ES-I3 (cell line): ENCODE measurements around the gene MED26.
"Not testable (repeated sequence)": the region's sequence is repeated elsewhere in the genome, so short reads cannot be mapped to it uniquely, and the experiment has no call there.

Experiments
- H3K36me3 ChIP-seq: 2 replicates; pipeline ENCODE4 v1.6.1; 2013; ENCODE audit warnings: mild to moderate bottlenecking, low read length, control low read depth, moderate library complexity; ENCODE audit not compliant: insufficient read depth
- H3K4me1 ChIP-seq: 2 replicates; pipeline ENCODE4 v1.6.1; 2013; ENCODE audit warnings: mild to moderate bottlenecking, control low read depth, low read length; ENCODE audit not compliant: insufficient read depth
- H3K9ac ChIP-seq: 2 replicates; pipeline ENCODE4 v1.6.1; 2013; ENCODE audit warnings: low read depth, mild to moderate bottlenecking, low read length, moderate library complexity
- H3K9me3 ChIP-seq: 2 replicates; pipeline ENCODE4 v1.6.1; 2013; ENCODE audit warnings: mild to moderate bottlenecking, low read length, moderate library complexity; ENCODE audit not compliant: control insufficient read depth, insufficient read depth

The MED26 gene, protein sequence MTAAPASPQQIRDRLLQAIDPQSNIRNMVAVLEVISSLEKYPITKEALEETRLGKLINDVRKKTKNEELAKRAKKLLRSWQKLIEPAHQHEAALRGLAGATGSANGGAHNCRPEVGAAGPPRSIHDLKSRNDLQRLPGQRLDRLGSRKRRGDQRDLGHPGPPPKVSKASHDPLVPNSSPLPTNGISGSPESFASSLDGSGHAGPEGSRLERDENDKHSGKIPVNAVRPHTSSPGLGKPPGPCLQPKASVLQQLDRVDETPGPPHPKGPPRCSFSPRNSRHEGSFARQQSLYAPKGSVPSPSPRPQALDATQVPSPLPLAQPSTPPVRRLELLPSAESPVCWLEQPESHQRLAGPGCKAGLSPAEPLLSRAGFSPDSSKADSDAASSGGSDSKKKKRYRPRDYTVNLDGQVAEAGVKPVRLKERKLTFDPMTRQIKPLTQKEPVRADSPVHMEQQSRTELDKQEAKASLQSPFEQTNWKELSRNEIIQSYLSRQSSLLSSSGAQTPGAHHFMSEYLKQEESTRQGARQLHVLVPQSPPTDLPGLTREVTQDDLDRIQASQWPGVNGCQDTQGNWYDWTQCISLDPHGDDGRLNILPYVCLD

DNA sequence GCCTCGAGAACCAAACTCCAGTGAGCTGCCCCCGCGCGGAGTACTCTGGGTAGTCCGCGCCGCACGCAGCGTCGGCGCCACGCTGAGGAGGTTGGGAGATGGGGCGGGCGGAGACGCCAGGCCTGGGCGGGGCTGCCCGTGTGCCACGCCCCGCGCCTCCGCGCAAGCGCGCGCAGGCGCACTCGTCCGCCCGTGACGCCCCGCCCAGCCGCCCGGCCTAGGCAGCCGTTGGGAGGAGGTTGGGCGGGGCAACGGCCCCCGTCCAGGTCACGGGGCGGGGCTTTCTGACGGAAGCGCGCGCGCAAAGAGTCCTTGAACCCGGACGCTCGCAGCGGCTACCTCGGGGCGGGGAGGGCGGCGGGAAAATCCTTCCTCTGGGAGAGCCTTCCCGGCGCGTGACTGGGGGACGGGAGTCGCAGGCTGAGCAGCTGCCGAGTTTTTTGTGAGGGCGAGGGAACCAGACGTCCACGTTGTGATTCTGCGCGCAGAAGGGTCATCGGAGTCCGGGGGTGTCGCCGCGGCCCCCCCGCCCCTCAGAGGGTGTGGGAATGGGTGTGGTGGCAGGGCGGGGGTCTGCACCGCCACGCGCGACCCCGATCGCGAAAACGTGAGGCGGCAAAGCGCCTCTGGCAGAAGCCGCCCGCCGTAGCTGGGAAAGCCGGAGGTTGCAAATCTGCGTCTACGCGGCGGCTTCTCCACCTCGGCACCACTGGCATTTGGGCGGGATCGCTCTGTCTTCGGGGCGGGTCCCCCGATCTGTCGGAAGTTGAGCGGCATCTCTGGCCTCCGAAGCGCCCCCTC lies at the start of gene MED26:
MED26 (minus strand) TSS at position 22 of the 801 bp plus-strand sequence. CDS start 261 bp downstream, outside the sequence.
- H3K9ac ChIP-seq, result peak within 1 kb of the TSS; percentile 89
- no peaks in the 10 kb centered on the region for H3K9me3 ChIP-seq
- H3K4me1 ChIP-seq, result peaks cover 29% of the 10 kb centered on the region
- H3K36me3 ChIP-seq, result peaks cover 5% of the 10 kb centered on the region

DNA sequence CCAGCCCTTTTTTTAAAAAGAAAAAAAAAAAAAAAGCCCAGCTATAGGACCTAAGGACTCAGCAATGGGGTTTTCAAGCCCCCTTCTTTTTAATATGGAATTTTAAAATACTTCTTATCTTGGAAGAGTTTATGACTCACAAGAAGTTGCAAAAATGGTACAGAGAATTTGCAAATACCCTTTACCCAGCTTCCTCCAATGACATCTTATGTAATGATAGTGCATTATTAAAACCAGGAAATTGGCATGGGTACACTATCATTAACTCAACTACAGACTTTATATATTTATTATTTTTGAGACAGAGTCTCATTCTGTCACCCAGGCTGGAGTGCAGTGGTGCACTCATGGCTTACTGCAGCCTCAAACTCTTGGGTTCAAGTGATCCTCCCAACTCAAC lies 49.1 kb upstream of the MED26 start:
- Histone ChIP-seq H3K4me1 (no peaks in the 10 kb centered on the region), H3K9ac (no peak overlapping the region), H3K9me3 (no peaks in the 10 kb centered on the region), H3K36me3 (peaks cover 2% of the 10 kb centered on the region; the same call in 1 of the 2 replicates)

DNA sequence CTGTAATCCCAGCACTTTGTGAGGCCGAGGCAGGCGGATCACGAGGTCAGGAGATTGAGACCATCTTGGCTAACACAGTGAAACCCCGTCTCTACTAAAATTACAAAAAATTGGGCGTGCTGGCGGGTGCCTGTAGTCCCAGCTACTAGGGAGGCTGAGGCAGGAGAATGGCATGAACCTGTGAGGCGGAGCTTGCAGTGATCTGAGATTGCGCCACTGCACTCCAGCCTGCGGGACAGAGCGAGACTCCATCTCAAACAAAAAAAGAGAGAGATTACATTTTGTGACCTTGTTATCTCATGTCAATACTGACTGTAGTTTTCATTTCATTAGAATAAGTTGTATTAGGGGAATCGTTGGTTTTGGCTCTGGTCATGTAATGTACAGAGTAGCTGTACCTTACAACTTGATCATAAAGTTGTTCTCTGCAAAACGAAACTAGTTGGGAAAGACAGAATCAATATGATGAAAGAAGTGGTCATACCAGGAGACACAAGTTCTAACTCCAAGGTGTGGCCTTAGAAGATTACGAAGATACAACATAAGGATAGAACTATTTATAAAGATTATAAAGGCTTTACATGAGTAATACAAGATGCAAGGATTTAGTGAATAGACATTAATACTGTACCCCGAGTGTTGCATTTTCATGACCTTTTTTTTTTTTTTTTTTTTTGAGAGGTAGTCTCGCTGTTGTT lies 48.2 kb upstream of the MED26 start:
- Histone ChIP-seq H3K4me1 (no peaks in the 10 kb centered on the region), H3K9me3 (no peaks in the 10 kb centered on the region), H3K36me3 (no peaks in the 10 kb centered on the region), H3K9ac (no peak overlapping the region)

DNA sequence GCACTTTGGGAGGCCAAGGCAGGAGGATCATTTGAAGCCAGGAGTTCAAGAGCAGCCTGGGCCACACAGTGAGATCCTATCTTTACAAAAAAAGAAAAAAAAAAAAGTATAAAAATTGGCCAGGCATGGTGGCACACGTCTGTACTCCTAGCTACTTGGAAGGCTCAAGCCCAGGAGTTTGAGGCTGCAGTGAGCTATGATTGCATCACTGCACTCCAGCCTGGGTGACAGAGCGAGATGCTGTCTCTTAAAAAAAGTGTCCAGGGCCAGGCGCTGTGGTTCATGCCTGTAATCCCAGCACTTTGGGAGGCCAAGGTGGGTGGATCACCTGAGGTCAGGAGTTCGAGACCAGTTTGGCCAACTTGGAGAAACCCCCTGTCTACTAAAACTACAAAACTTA lies 45.8 kb upstream of the MED26 start:
- not testable (repeated sequence) for H3K9me3 ChIP-seq, H3K9ac ChIP-seq, H3K36me3 ChIP-seq

DNA sequence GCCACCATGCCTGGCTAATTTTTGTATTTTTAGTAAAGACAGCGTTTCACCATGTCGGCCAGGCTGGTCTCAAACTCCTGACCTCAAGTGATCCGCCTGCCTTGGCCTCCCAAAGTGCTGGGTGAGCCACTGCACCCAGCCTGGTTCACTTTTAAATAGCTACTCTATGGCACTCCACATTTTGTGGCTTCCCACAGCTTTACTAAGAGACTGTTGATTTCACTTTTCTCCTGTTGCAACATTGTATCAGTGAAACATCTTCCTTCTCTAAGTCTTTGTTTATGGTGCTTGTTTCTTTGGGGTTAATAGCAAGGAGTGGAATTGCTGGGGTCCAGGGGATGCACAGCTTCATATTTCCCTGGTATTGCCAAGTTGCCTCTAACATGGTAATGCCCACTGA lies 45.2 kb upstream of the MED26 start:
- no peak overlapping the region for H3K9ac ChIP-seq

More for the DNA sequence above, 45.8 kb upstream of the MED26 start:
- not testable (repeated sequence) for H3K4me1 ChIP-seq

DNA sequence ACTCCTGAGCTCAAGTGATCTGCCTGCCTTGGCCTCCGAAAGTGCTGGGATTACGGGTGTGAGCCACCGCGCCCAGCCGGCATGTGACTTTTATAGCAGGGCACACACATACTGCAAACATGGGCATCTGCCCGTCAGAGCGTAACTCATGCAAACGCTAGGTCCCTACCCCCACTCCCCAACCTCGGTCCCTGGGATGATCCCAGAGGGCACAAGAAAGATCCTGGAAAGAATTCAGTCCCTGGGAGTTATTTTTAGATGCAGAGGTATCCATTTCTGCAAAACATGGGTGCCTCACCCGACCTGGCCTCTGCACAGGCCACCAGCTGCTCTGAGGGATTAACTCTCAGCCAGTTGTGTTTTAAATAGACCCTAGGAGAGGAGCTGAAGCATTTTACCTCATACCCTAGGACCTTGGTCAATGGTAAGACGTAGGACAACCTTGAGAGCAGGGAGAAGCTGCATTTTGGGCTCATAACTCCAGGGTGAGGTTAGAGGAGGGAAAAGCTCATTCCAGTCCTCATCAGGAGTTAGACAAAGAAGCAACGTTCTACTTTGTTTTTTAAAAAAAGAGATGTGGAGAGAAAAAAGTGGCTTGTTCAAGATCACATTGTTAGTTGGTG lies 43.8 kb upstream of the MED26 start:
- Histone ChIP-seq H3K36me3 (no peaks in the 10 kb centered on the region), H3K9me3 (no peaks in the 10 kb centered on the region), H3K9ac (no peak overlapping the region), H3K4me1 (no peaks in the 10 kb centered on the region)

More for the DNA sequence above, 45.2 kb upstream of the MED26 start:
- no peaks in the 10 kb centered on the region for H3K9me3 ChIP-seq
- H3K4me1 ChIP-seq, result no peaks in the 10 kb centered on the region
- no peaks in the 10 kb centered on the region for H3K36me3 ChIP-seq

DNA sequence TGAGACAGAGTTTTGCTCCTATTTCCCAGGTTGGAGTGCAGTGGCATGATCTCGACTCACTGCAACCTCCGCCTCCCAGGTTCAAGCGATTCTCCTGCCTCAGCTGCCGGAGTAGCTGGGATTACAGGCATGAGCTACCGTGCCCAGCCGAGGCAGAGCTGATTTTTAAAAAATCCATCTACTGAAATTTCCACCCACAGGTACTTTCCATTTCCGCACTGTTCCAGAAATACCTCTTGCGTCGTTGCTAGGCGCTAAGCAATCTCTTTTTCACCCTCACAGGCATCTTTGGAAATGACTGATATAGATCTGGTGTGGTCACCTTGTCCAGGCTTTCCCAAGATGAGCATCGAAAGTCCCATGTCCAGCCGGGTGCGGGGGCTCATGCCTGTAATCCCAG lies 42.3 kb upstream of the MED26 start:
- H3K4me1 ChIP-seq, result no peaks in the 10 kb centered on the region
- H3K9me3 ChIP-seq, result no peaks in the 10 kb centered on the region
- no peaks in the 10 kb centered on the region for H3K36me3 ChIP-seq
- no peak overlapping the region for H3K9ac ChIP-seq

DNA sequence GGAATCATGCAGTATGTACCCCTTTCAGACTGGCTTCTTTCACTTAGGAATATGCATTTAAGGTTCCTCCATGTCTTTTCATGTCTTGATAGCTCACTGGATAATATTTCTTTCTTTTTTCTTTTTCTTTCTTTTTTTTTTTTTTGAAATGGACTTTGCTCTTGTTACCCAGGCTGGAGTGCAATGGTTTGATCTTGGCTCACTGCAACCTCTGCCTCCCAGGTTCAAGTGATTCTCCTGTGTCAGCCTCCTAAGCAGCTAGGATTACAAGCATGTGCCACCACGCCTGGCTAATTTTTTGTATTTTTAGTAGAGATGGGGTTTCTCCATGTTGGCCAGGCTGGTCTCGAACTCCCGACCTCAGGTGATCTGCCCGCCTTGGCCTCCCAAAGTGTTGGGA lies 40.7 kb upstream of the MED26 start:
- H3K36me3 ChIP-seq, H3K9me3 ChIP-seq, H3K9ac ChIP-seq, H3K4me1 ChIP-seq: not testable (repeated sequence)

DNA sequence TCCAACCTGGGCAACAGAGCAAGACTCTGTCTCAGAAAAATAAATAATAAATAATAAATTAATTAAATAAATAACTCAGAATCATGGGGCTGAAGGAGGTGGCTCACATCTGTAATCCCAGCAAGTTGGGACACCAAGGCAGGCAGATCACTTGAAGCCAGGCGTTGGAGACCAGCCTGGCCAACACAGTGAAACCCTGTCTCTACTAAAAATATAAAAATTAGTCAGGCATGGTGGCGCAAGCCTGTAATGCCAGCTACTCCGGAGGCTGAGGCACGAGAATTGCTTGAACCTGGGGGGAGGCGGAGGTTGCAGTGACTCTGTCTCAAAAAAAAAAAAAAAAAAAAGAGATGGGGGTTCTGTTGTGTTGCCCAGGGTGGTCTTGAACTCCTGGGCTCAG lies 40.2 kb upstream of the MED26 start:
- Histone ChIP-seq H3K9me3 (no peaks in the 10 kb centered on the region), H3K36me3 (no peaks in the 10 kb centered on the region), H3K9ac (no peak overlapping the region), H3K4me1 (no peaks in the 10 kb centered on the region)

DNA sequence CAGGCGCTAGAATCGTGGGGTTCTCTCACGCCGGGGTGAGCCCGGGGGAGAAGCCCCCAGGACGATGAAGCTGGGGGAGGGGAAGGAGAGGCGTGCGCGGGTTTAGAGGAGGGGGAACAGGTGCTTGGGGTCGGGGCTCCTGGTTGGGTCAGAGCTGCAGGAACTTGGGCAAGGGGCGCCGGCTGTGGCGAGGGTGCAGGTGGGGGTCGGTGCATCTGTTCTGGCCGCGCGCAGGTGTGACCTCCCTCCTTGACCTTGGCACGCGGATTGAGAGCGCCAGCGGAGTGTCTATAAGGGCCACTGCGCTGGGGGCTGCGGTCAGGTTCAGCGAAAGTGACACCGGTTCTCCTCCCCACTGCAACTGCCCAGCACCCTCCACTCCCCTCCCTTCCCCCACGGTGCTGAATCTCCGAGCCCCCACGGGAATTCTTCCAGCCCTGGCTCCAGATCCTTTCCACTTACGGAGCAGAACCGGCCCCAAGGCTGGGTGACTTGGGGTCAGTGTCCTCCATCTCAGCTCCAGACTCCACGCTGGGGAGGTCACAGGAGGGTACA lies 33.6 kb upstream of the MED26 start:
- Histone ChIP-seq H3K4me1 (no peaks in the 10 kb centered on the region; the same call in 1 of the 2 replicates), H3K9me3 (no peaks in the 10 kb centered on the region), H3K9ac (peak overlapping the region; percentile 84), H3K36me3 (peaks cover 17% of the 10 kb centered on the region)

DNA sequence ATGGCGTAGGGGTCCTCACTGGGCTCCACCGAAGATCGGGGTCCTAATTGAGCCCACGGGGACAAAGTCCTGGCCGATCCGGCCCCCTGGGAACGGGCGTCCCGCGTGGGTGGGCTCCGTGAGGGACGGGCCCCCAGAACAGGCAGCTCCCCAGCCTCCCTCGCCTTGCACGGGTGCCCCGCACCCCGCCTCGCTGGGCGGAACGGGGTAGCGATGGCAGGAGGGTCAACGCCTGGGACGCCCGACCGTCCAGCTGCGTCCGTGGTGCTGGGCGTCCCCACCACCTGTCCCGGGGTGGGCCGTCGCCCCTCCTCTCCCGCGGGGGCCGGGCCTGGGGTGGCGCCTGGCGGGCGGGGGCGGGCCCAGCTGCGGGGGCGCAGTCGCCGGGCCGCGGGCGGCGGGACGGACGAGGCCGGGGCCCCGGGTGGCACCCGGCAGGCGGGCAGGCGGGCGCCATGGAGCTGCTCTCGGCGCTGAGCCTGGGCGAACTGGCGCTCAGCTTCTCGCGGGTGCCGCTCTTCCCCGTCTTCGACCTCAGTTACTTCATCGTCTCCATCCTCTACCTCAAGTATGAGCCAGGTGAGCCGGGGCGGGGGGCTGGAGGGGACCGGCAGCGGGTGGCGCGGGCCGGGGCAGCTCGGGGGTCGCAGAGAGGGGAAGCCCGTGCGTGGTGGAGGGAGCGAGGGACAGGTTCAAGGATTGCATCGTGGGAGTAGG lies 32.9 kb upstream of the MED26 start, which contains the start of gene TMEM38A:
TMEM38A (plus strand) TSS at position 377 of the 717 bp plus-strand sequence; CDS start at position 456, 79 bp downstream.
- peaks cover 17% of the 10 kb centered on the region for H3K36me3 ChIP-seq
- H3K9ac ChIP-seq, result peak within 1 kb of the TSS; percentile 97
- H3K4me1 ChIP-seq, result no peaks in the 10 kb centered on the region; the same call in 1 of the 2 replicates
- H3K9me3 ChIP-seq, result no peaks in the 10 kb centered on the region

DNA sequence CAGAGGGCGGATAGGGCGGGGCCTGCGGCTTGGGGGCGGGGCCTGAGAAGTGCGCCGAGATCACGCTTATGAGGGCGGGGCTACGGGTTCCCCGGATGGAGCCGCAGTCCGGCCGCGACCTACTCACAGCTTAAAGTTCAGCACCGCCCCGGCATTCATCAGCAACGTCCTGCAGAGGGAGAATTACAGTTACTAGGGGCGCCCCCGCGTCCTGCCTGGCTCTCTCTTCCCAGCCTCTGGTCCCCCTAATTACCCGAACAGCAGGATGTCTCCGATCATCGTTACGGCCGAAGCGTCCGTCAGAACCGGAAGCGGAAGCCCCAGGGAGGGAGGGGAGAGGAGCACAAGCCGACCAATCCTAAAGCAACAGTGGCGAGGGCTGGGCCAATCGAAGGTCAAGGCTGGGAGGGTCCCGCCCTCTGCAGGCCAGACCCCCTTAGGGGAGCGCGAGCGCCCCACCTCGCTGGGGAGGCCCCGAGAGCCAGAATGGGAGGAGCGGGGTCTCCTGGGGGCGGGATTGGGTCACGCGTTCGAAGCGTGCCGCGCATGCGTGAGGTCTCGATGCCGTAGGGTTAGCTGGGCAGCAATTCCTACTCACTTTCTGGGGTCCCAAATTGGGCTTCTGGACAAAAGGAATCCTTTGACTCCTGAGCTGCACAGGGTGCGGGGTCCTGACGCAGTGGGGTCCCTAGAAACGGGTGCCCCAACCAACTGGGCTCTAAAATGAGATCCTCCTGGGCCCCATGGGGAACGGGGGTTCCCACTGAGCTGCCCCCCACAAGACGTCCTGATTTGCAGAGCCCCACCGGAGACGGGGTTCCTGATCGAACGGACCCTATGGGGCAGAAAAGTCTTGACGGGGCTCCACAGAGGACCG lies 32.1 kb upstream of the MED26 start, which contains the start of gene SMIM7:
SMIM7 (minus strand) TSS at position 313 of the 877 bp plus-strand sequence; CDS start at position 279, 34 bp downstream.
- Histone ChIP-seq H3K4me1 (no peaks in the 10 kb centered on the region; the same call in 1 of the 2 replicates), H3K9me3 (no peaks in the 10 kb centered on the region), H3K9ac (peak within 1 kb of the TSS; percentile 97), H3K36me3 (peaks cover 17% of the 10 kb centered on the region)
